Tibial nerve (tissue), 4 donors: ENCODE data around the gene MEF2D. TPM values are rescaled to one million over a fixed set of nuclear protein-coding genes. Genes with fewer than 3 reads are reported as not detected.

ENCODE experiments used
- DNase-seq, 2 donors: peaks; one replicate each; pipeline ENCODE4 v3.0.0-alpha.2; 2019; ENCODE audit warnings: low spot score in 2 of 2
- H3K27ac ChIP-seq, 4 donors: fragments of 200-600 bp; sonication (generic) in 3 of 4; one replicate each; pipeline ENCODE4 v1.5.1; 2017 to 2019; ENCODE audit warnings: mild to moderate bottlenecking in 1 of 4
- H3K27me3 ChIP-seq, 2 donors: fragments of 200-600 bp; sonication (generic) in 1 of 2; one replicate each; pipeline versions ENCODE4 v1.5.1 to v1.6.0; 2017 to 2019
- H3K36me3 ChIP-seq, 3 donors: fragments of 200-600 bp; sonication (generic); one replicate each; pipeline ENCODE4 v1.5.1; 2018 to 2019
- H3K4me1 ChIP-seq, 4 donors: fragments of 200-600 bp; sonication (generic) in 3 of 4; one replicate each; pipeline ENCODE4 v1.5.1; 2017 to 2019
- H3K4me3 ChIP-seq, 4 donors: fragments of 200-600 bp; sonication (generic) in 3 of 4; one replicate each; pipeline ENCODE4 v1.5.1; 2017 to 2019; ENCODE audit warnings: mild to moderate bottlenecking in 1 of 4, moderate library complexity in 1 of 4
- H3K9me3 ChIP-seq, 4 donors: fragments of 200-600 bp; sonication (generic) in 3 of 4; one replicate each; pipeline ENCODE4 v1.5.1; 2017 to 2019
- EP300 ChIP-seq, 2 donors: sonication (generic); formaldehyde crosslinking; IDR thresholded peaks; one replicate each; pipeline ENCODE4 v1.6.1; 2017; ENCODE audit warnings: antibody characterized with exemption in 2 of 2, mild to moderate bottlenecking in 1 of 2
- POLR2A ChIP-seq, 2 donors: fragments of 450-650 bp; IDR thresholded peaks; one replicate each; pipeline ENCODE4 v1.6.1; 2017; ENCODE audit warnings: antibody characterized with exemption in 2 of 2, mild to moderate bottlenecking in 2 of 2, moderate library complexity in 2 of 2
- WGBS, 2 donors: methylation state at CpG; one replicate each; pipeline ENCODE4 v1.1.5; 2018; 5-methylcytosine and 5-hydroxymethylcytosine counted together
- total RNA-seq, 4 donors: library from RNA; depleted of rRNA; stranded (reverse); fragments of >200 nt; gene quantifications; one replicate each; pipeline ENCODE4 v1.1.0, GENCODE V29; 2016
- TF ChIP-seq, protein P1 (sequence below), 5 experiments: fragments of 200-600 bp in 3 of 5; fragments of 450-650 bp in 2 of 5; sonication (generic) in 3 of 5; IDR thresholded peaks; one replicate each; pipeline ENCODE4 v1.5.1; 2016 to 2019; ENCODE audit warnings: antibody characterized with exemption in 5 of 5, mild to moderate bottlenecking in 3 of 5, moderate library complexity in 2 of 5

MEF2D gene
- total RNA-seq, 4 donors from 2014 or later = 67.5 to 84.9 (median 70.8) TPM

DNA sequence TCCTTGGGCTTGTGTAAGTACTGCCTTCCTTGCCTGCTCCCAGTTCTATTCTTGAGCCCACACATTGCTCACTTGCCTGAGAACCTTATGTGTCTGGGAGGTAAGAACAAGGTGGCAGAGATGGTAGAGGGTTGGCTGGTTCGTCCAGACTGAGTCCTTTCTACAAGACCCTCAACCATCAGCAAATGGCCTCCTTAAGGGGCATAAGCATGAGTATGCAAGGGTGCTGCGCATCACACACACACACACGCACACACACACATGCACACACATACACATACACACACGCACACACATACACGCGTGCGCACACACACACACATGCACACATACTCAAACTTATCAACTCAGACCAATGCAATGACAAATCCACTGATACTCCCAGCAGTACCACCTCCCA, 74.6 kb downstream of the MEF2D start:
- 85 to 88% methylated on average over 7 of the region's 7 CpGs for WGBS, 2 donors
- no peak overlapping the region for H3K4me3 ChIP-seq
- no peaks in the 10 kb centered on the region for H3K36me3 ChIP-seq
- peaks cover 0 to 12% (median 9%) of the 10 kb centered on the region in 4 donors for H3K4me1 ChIP-seq
- H3K9me3 ChIP-seq = no peaks in the 10 kb centered on the region
- DNase-seq = no peak
- TF ChIP-seq POLR2A (IDR thresholded peaks at IDR 0.05) = no peak
- no peak for TF ChIP-seq EP300 (IDR thresholded peaks at IDR 0.05)
- TF ChIP-seq, protein P1, sequence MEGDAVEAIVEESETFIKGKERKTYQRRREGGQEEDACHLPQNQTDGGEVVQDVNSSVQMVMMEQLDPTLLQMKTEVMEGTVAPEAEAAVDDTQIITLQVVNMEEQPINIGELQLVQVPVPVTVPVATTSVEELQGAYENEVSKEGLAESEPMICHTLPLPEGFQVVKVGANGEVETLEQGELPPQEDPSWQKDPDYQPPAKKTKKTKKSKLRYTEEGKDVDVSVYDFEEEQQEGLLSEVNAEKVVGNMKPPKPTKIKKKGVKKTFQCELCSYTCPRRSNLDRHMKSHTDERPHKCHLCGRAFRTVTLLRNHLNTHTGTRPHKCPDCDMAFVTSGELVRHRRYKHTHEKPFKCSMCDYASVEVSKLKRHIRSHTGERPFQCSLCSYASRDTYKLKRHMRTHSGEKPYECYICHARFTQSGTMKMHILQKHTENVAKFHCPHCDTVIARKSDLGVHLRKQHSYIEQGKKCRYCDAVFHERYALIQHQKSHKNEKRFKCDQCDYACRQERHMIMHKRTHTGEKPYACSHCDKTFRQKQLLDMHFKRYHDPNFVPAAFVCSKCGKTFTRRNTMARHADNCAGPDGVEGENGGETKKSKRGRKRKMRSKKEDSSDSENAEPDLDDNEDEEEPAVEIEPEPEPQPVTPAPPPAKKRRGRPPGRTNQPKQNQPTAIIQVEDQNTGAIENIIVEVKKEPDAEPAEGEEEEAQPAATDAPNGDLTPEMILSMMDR (IDR thresholded peaks at IDR 0.05) = no peak
- H3K27ac ChIP-seq = no peak overlapping the region
- peaks cover 7 to 98% of the 10 kb centered on the region in 2 donors for H3K27me3 ChIP-seq

- peaks cover 14 to 98% of the 10 kb centered on the region in 2 donors for H3K27me3 ChIP-seq
- TF ChIP-seq, protein P1 (IDR thresholded peaks at IDR 0.05) = no peak
- TF ChIP-seq EP300 (IDR thresholded peaks at IDR 0.05) = no peak
- no peak for DNase-seq
- H3K4me3 ChIP-seq = no peak overlapping the region
- 66 to 75% methylated on average over 10 of the region's 10 CpGs for WGBS, 2 donors
- peaks cover 0 to 22% (median 19%) of the 10 kb centered on the region in 4 donors for H3K4me1 ChIP-seq
- no peak overlapping the region for H3K27ac ChIP-seq
- no peaks in the 10 kb centered on the region for H3K9me3 ChIP-seq
- H3K36me3 ChIP-seq = no peaks in the 10 kb centered on the region
Observed at GRCh38 chr1:156424806-156425432, 75.7 kb downstream of the MEF2D start.

DNA sequence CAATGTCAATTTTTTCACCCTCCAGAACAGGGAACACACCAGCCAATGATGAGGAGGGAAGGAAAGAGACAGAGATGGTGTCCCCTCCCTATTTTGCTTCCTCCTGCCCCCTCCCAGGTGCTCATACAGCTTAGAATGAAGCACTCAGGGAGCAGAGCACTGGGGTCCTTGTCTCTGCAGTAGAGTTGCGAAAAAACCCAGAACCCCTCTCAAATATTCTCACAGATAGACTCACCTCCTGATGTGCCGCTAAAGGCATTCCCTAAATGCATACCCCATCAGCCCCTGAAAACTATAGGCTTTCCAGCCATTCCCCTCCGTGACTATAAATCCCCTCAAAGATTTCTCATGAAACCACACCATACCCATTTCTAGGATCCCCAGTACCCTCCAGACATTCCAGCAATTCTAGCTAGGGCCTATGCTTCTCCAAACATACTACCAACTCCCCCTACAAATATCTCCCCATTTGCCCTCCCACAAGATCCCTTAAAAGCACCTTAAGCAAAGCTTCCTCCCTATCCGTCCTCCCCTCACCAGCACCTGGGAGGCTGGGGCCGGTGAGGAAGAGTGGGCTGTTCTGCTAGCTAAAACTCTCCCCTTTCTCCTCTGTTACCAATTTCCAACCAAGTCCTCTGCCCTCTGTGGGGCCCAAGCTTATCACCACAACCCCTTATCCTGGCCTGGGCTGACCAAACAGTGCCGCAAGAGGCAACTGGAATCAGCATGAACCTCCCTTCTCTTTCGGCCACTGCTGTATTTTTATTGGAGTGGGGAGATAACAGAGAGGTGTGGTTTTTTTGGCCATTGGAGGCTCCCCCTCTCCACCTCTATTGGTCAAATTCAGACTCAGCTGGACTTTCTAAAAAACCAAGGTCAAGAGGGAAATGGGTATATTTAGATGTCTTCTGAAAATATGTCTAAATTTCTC, 76.9 kb downstream of the MEF2D start:
- WGBS, 2 donors = 35 to 53% methylated on average over 7 of the region's 7 CpGs
- TF ChIP-seq POLR2A (IDR thresholded peaks at IDR 0.05) (no peak), EP300 (IDR thresholded peaks at IDR 0.05) (no peak)
- TF ChIP-seq, protein P1 (IDR thresholded peaks at IDR 0.05) = no peak

GRCh38 chr1:156422602-156423091, 77.9 kb downstream of the MEF2D start:
- 25 to 27% methylated on average over 5 to 15 of the region's 15 CpGs for WGBS, 2 donors
- no peaks in the 10 kb centered on the region for H3K9me3 ChIP-seq
- TF ChIP-seq EP300 (IDR thresholded peaks at IDR 0.05) = no peak
- TF ChIP-seq POLR2A (IDR thresholded peaks at IDR 0.05) = no peak
- TF ChIP-seq, protein P1 (IDR thresholded peaks at IDR 0.05) = no peak
- H3K4me1 ChIP-seq = peaks cover 0 to 24% (median 20%) of the 10 kb centered on the region in 4 donors
- no peak for DNase-seq
- H3K27me3 ChIP-seq = peaks cover 14 to 98% of the 10 kb centered on the region in 2 donors
- no peaks in the 10 kb centered on the region for H3K36me3 ChIP-seq
- no peak overlapping the region for H3K4me3 ChIP-seq
- no peak overlapping the region for H3K27ac ChIP-seq

More for the DNA sequence above, 76.9 kb downstream of the MEF2D start:
- Histone ChIP-seq H3K27me3 (peaks cover 14 to 98% of the 10 kb centered on the region in 2 donors), H3K9me3 (no peaks in the 10 kb centered on the region), H3K36me3 (no peaks in the 10 kb centered on the region), H3K27ac (no peak overlapping the region), H3K4me1 (peaks cover 0 to 24% (median 20%) of the 10 kb centered on the region in 4 donors), H3K4me3 (no peak overlapping the region)
- no peak for DNase-seq
